Measurements from ENCODE around the gene FOXJ1. TPM values are rescaled to one million over a fixed set of nuclear protein-coding genes. Genes with fewer than 3 reads are reported as not detected.

Gene FOXJ1
- total RNA-seq, 2 donors from 2014 or later, result 17.8 to 23.6 TPM

GRCh38 chr17:76106703-76107102, 34.3 kb downstream of the FOXJ1 start:
- Histone ChIP-seq H3K4me3 (ENCODE audit: low read length) (peak overlapping the region; percentile 26), H3K9me3 (ENCODE audit: control insufficient read depth, low read length) (no peaks in the 10 kb centered on the region), H3K36me3 (ENCODE audit: control insufficient read depth, insufficient read depth, low read length) (peaks cover 7% of the 10 kb centered on the region), H3K9ac (ENCODE audit: extremely low read depth, low read length, poor library complexity, severe bottlenecking) (no peak overlapping the region), H3K4me1 (ENCODE audit: control insufficient read depth, insufficient read depth, low read length) (peaks cover 6% of the 10 kb centered on the region), H3K27ac (ENCODE audit: low read depth, low read length) (no peak overlapping the region), H3K27me3 (ENCODE audit: control insufficient read depth, insufficient read depth, low read length, poor library complexity, severe bottlenecking) (no peaks in the 10 kb centered on the region)
- no peak for TF ChIP-seq CTCF (conservative IDR thresholded peaks at IDR 0.05)
- H3K4me1 Mint-ChIP-seq, result peaks cover 15% of the 10 kb centered on the region
- no peak for DNase-seq
- WGBS, 2 experiments (ENCODE audit: insufficient coverage in 1 of 2, insufficient read length in 1 of 2), result 92 to 100% methylated on average over 1 to 2 of the region's 3 CpGs
- H3K9me3 Mint-ChIP-seq, result peaks cover 3% of the 10 kb centered on the region
- no peak overlapping the region for H3K4me3 Mint-ChIP-seq
- H3K27ac Mint-ChIP-seq, result no peak overlapping the region
- H3K27me3 Mint-ChIP-seq (ENCODE audit: insufficient read depth), result no peaks in the 10 kb centered on the region
- H3K36me3 Mint-ChIP-seq (ENCODE audit: low read depth), result peaks cover 6% of the 10 kb centered on the region

GRCh38 chr17:76104896-76105231, 36.2 kb downstream of the FOXJ1 start:
- peak overlapping the region; percentile 97 for H3K4me3 Mint-ChIP-seq
- 96 to 100% methylated on average over 3 to 4 of the region's 5 CpGs for WGBS, 2 experiments (ENCODE audit: insufficient coverage in 1 of 2, insufficient read length in 1 of 2)

GRCh38 chr17:76104140-76104895, 36.7 kb downstream of the FOXJ1 start:
- DNase-seq, result peak; percentile 52
- peaks cover 3% of the 10 kb centered on the region for H3K9me3 Mint-ChIP-seq
- 91% methylated on average over 17 to 29 of the region's 29 CpGs for WGBS, 2 experiments (ENCODE audit: insufficient coverage in 1 of 2, insufficient read length in 1 of 2)
- TF ChIP-seq CTCF (conservative IDR thresholded peaks at IDR 0.05), result no peak
- peaks cover 15% of the 10 kb centered on the region for H3K4me1 Mint-ChIP-seq
- peak overlapping the region; percentile 97 for H3K4me3 Mint-ChIP-seq
- H3K36me3 Mint-ChIP-seq (ENCODE audit: low read depth), result peaks cover 22% of the 10 kb centered on the region
- Histone ChIP-seq H3K27ac (ENCODE audit: low read depth, low read length) (no peak overlapping the region), H3K4me1 (ENCODE audit: control insufficient read depth, insufficient read depth, low read length) (peaks cover 6% of the 10 kb centered on the region), H3K9ac (ENCODE audit: extremely low read depth, low read length, poor library complexity, severe bottlenecking) (peak overlapping the region; percentile 65), H3K36me3 (ENCODE audit: control insufficient read depth, insufficient read depth, low read length) (peaks cover 29% of the 10 kb centered on the region), H3K9me3 (ENCODE audit: control insufficient read depth, low read length) (no peaks in the 10 kb centered on the region), H3K4me3 (ENCODE audit: low read length) (peak overlapping the region; percentile 93), H3K27me3 (ENCODE audit: control insufficient read depth, insufficient read depth, low read length, poor library complexity, severe bottlenecking) (no peaks in the 10 kb centered on the region)
- peak overlapping the region; percentile 98 for H3K27ac Mint-ChIP-seq
- no peaks in the 10 kb centered on the region for H3K27me3 Mint-ChIP-seq (ENCODE audit: insufficient read depth)

More at GRCh38 chr17:76104896-76105231, 36.2 kb downstream of the FOXJ1 start:
- Mint-ChIP-seq H3K27ac (peak overlapping the region; percentile 39), H3K9me3 (peaks cover 3% of the 10 kb centered on the region), H3K27me3 (ENCODE audit: insufficient read depth) (no peaks in the 10 kb centered on the region), H3K36me3 (ENCODE audit: low read depth) (peaks cover 17% of the 10 kb centered on the region), H3K4me1 (peaks cover 15% of the 10 kb centered on the region)
- peak; percentile 55 for DNase-seq
- no peak for TF ChIP-seq CTCF (conservative IDR thresholded peaks at IDR 0.05)
- Histone ChIP-seq H3K27me3 (ENCODE audit: control insufficient read depth, insufficient read depth, low read length, poor library complexity, severe bottlenecking) (no peaks in the 10 kb centered on the region), H3K27ac (ENCODE audit: low read depth, low read length) (no peak overlapping the region), H3K9me3 (ENCODE audit: control insufficient read depth, low read length) (no peaks in the 10 kb centered on the region), H3K4me1 (ENCODE audit: control insufficient read depth, insufficient read depth, low read length) (peaks cover 6% of the 10 kb centered on the region), H3K4me3 (ENCODE audit: low read length) (no peak overlapping the region), H3K9ac (ENCODE audit: extremely low read depth, low read length, poor library complexity, severe bottlenecking) (no peak overlapping the region), H3K36me3 (ENCODE audit: control insufficient read depth, insufficient read depth, low read length) (peaks cover 24% of the 10 kb centered on the region)
